ENCODE measurements around the gene PSRC1.

Gene PSRC1

GRCh38 chr1:109248797-109249629 lies 33.9 kb downstream of the PSRC1 start, which contains the start of gene CELSR2:
CELSR2 (plus strand) TSS chr1:109249539; CDS start chr1:109250080, 541 bp downstream.
- no peaks in the 10 kb centered on the region for H3K27me3 ChIP-seq (ENCODE audit: low read depth, low read length)
- H3K4me2 ChIP-seq (ENCODE audit: low read length) = peak within 1 kb of the TSS; percentile 80
- H3K4me3 ChIP-seq (ENCODE audit: low read length) = peak within 1 kb of the TSS; percentile 79
- no peaks in the 10 kb centered on the region for H4K20me1 ChIP-seq (ENCODE audit: insufficient read depth, low read length)
- H3K9me3 ChIP-seq (ENCODE audit: insufficient read depth, low read length) = no peaks in the 10 kb centered on the region
- H3K9ac ChIP-seq (ENCODE audit: low read length) = peak within 1 kb of the TSS; percentile 52
- no peaks in the 10 kb centered on the region for H3K79me2 ChIP-seq (ENCODE audit: low read length)
- H3K4me1 ChIP-seq (ENCODE audit: low read length) = peaks cover 5% of the 10 kb centered on the region
- TF ChIP-seq EZH2phosphoT487 (IDR thresholded peaks at IDR 0.05; ENCODE audit: low read depth) = no peak
- no peak for TF ChIP-seq CTCF (IDR thresholded peaks at IDR 0.05; ENCODE audit: low read depth, low read length)
- no peak within 1 kb of the TSS for H3K27ac ChIP-seq (ENCODE audit: low read length)
- peak within 1 kb of the TSS; percentile 86 for H2AFZ ChIP-seq (ENCODE audit: low read depth, low read length)
- no peaks in the 10 kb centered on the region for H3K36me3 ChIP-seq (replicated peaks; ENCODE audit: low read depth, low read length)

- Histone ChIP-seq H3K4me3 (ENCODE audit: low read length) (no peak overlapping the region), H3K36me3 (replicated peaks; ENCODE audit: low read depth, low read length) (no peaks in the 10 kb centered on the region), H3K9me3 (ENCODE audit: insufficient read depth, low read length) (no peaks in the 10 kb centered on the region), H2AFZ (ENCODE audit: low read depth, low read length) (no peak overlapping the region), H3K9ac (ENCODE audit: low read length) (no peak overlapping the region), H3K27me3 (ENCODE audit: low read depth, low read length) (no peaks in the 10 kb centered on the region), H3K79me2 (ENCODE audit: low read length) (no peaks in the 10 kb centered on the region), H3K4me1 (ENCODE audit: low read length) (peaks cover 5% of the 10 kb centered on the region), H4K20me1 (ENCODE audit: insufficient read depth, low read length) (no peaks in the 10 kb centered on the region), H3K4me2 (ENCODE audit: low read length) (no peak overlapping the region), H3K27ac (ENCODE audit: low read length) (no peak overlapping the region)
- no peak for TF ChIP-seq CTCF (IDR thresholded peaks at IDR 0.05; ENCODE audit: low read depth, low read length)
- TF ChIP-seq EZH2phosphoT487 (IDR thresholded peaks at IDR 0.05; ENCODE audit: low read depth) = no peak
Measured at GRCh38 chr1:109248444-109248796, 34.5 kb downstream of the PSRC1 start.

- Histone ChIP-seq H3K36me3 (replicated peaks; ENCODE audit: low read depth, low read length) (no peaks in the 10 kb centered on the region), H3K9ac (ENCODE audit: low read length) (no peak overlapping the region), H3K79me2 (ENCODE audit: low read length) (no peaks in the 10 kb centered on the region), H4K20me1 (ENCODE audit: insufficient read depth, low read length) (no peaks in the 10 kb centered on the region), H3K9me3 (ENCODE audit: insufficient read depth, low read length) (no peaks in the 10 kb centered on the region), H3K4me2 (ENCODE audit: low read length) (no peak overlapping the region), H3K4me3 (ENCODE audit: low read length) (no peak overlapping the region), H3K27me3 (ENCODE audit: low read depth, low read length) (no peaks in the 10 kb centered on the region), H3K27ac (ENCODE audit: low read length) (no peak overlapping the region), H2AFZ (ENCODE audit: low read depth, low read length) (no peak overlapping the region), H3K4me1 (ENCODE audit: low read length) (peaks cover 5% of the 10 kb centered on the region)
- TF ChIP-seq EZH2phosphoT487 (IDR thresholded peaks at IDR 0.05; ENCODE audit: low read depth) (no peak), CTCF (IDR thresholded peaks at IDR 0.05; ENCODE audit: low read depth, low read length) (no peak)
Measured at GRCh38 chr1:109247401-109248365, 35.3 kb downstream of the PSRC1 start.

- no peaks in the 10 kb centered on the region for H4K20me1 ChIP-seq (ENCODE audit: insufficient read depth, low read length)
- H2AFZ ChIP-seq (ENCODE audit: low read depth, low read length) = no peak overlapping the region
- TF ChIP-seq CTCF (IDR thresholded peaks at IDR 0.05; ENCODE audit: low read depth, low read length) (no peak), EZH2phosphoT487 (IDR thresholded peaks at IDR 0.05; ENCODE audit: low read depth) (no peak)
- H3K4me2 ChIP-seq (ENCODE audit: low read length) = no peak overlapping the region
- H3K27ac ChIP-seq (ENCODE audit: low read length) = no peak overlapping the region
- H3K9me3 ChIP-seq (ENCODE audit: insufficient read depth, low read length) = no peaks in the 10 kb centered on the region
- H3K36me3 ChIP-seq (replicated peaks; ENCODE audit: low read depth, low read length) = no peaks in the 10 kb centered on the region
- H3K4me3 ChIP-seq (ENCODE audit: low read length) = no peak overlapping the region
- no peaks in the 10 kb centered on the region for H3K79me2 ChIP-seq (ENCODE audit: low read length)
- no peak overlapping the region for H3K9ac ChIP-seq (ENCODE audit: low read length)
- H3K27me3 ChIP-seq (ENCODE audit: low read depth, low read length) = no peaks in the 10 kb centered on the region
- H3K4me1 ChIP-seq (ENCODE audit: low read length) = peaks cover 5% of the 10 kb centered on the region
Measured at GRCh38 chr1:109246141-109246551, 36.8 kb downstream of the PSRC1 start.
